Measurements from ENCODE around the gene ARFGAP1. TPM values are rescaled to one million over a fixed set of nuclear protein-coding genes. Genes with fewer than 3 reads are reported as not detected.

Gene ARFGAP1
- total and polyA plus RNA-seq, 10 of the 15 experiments (the other 5 are each of a cell fraction or from before 2014, with no cell fraction given): 0.45 to 79.9 (median 30.8) TPM

- ChIA-PET POLR2A (no interaction called here), RAD21 (ENCODE audit: unreplicated experiment) (no interaction called here), CTCF (interaction anchor here (1.2 kb wide), 1 partner anchor 84 kb away, joined by 3 read pairs; no protein-coding TSS in a partner anchor), SMC1A (ENCODE audit: uncharacterized antibody, unreplicated experiment) (no interaction called here)
- H4K20me1 ChIP-seq (ENCODE audit: control insufficient read depth, insufficient read depth): no peaks in the 10 kb centered on the region
- no peak overlapping the region for H2AFZ ChIP-seq (ENCODE audit: control insufficient read depth, low read depth, low read length)
- BruUV-seq (replicated peaks): no TSS peak
- in situ Hi-C loops (cut with MboI) (no loop called here), intact Hi-C loops (cut with micrococcal nuclease; ENCODE audit: unreplicated experiment) (no loop called here)
- WGBS (ENCODE audit: insufficient coverage, insufficient replicate concordance, low lambda C conversion rate, missing lambda C conversion rate): 74% methylated on average over 17 of the region's 17 CpGs
- no peaks in the 10 kb centered on the region for H3K9me3 ChIP-seq (replicated peaks; ENCODE audit: control insufficient read depth, insufficient read depth, low read length)
- no peaks in the 10 kb centered on the region for H3K27me3 ChIP-seq (replicated peaks in 1 of 2; ENCODE audit: control insufficient read depth in 2 of 2, insufficient read depth in 2 of 2, low read length in 1 of 2)
- FAIRE-seq: no peak
- H3K36me3 ChIP-seq (ENCODE audit: control insufficient read depth in 2 of 2, insufficient read depth in 2 of 2, low read length in 1 of 2): no peaks in the 10 kb centered on the region
- no peak overlapping the region for H3K4me2 ChIP-seq (ENCODE audit: control insufficient read depth, insufficient read depth)
- no peak overlapping the region for H3K4me3 ChIP-seq
- no peak for DNase-seq (ENCODE audit: low read depth, low spot score)
- H3K27ac ChIP-seq (ENCODE audit: control insufficient read depth, insufficient read depth): no peak overlapping the region
- no peak overlapping the region for H3K9ac ChIP-seq (ENCODE audit: control insufficient read depth, insufficient read depth, low read length)
- no peak for ATAC-seq
- H3K4me1 ChIP-seq (ENCODE audit: control insufficient read depth, insufficient read depth, low read length): no peaks in the 10 kb centered on the region
- no peaks in the 10 kb centered on the region for H3K79me2 ChIP-seq (ENCODE audit: control insufficient read depth, insufficient read depth, low read length)
- TF ChIP-seq ELK1 (IDR thresholded peaks at IDR 0.05; ENCODE audit: low read depth, low read length) (no peak), CREM (IDR thresholded peaks at IDR 0.05; ENCODE audit: low read depth) (no peak), POU2F2 (IDR thresholded peaks at IDR 0.05; ENCODE audit: borderline replicate concordance, low read depth, low read length) (no peak), SP1 (IDR thresholded peaks at IDR 0.05; ENCODE audit: low read depth, low read length) (no peak), KDM1A (IDR thresholded peaks at IDR 0.05; ENCODE audit: borderline replicate concordance) (no peak), ZNF687 (IDR thresholded peaks at IDR 0.05) (no peak), MYB (IDR thresholded peaks at IDR 0.05; ENCODE audit: borderline replicate concordance, low read depth, low read length) (no peak), CEBPZ (IDR thresholded peaks at IDR 0.05; ENCODE audit: low read depth, low read length) (no peak), PAX5 (IDR thresholded peaks at IDR 0.05; ENCODE audit: borderline replicate concordance, low read depth, low read length) (no peak), BACH1 (IDR thresholded peaks at IDR 0.05; ENCODE audit: borderline replicate concordance) (no peak), REST (IDR thresholded peaks at IDR 0.05; ENCODE audit: low read depth, low read length) (no peak), RUNX3 (IDR thresholded peaks at IDR 0.05; ENCODE audit: low read length) (no peak), NRF1 (conservative IDR thresholded peaks at IDR 0.05; ENCODE audit: low read depth, low read length) (no peak)
These were observed 26.2 kb downstream of the ARFGAP1 start for GRCh38 chr20:63298731-63299312.

Measured in GM12878 (cell line).